Measurements from ENCODE around the gene MAP9.
"Not testable (repeated sequence)": the region's sequence is repeated elsewhere in the genome, so short reads cannot be mapped to it uniquely, and the experiment has no call there.

MAP9 gene

DNA sequence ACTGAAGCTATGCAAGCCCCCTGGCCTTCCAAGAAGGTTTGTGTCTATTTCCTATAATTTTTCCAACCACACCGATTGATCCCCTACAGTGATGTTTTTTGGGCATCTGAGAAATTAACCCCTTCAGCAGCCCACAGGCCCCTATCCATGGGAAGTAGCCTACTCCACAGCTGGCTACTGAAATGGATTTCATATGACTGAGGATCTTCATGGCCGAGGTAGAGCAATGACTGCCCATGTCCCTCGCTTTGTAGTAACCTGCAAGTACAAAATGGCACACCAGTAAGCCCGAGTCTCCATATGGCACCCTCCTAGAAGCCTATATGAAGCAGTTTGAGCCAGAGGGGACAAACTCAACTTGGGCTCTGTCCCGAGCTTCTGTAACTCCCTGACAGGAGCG lies 36.8 kb downstream of the MAP9 start:
- no peak for DNase-seq

DNA sequence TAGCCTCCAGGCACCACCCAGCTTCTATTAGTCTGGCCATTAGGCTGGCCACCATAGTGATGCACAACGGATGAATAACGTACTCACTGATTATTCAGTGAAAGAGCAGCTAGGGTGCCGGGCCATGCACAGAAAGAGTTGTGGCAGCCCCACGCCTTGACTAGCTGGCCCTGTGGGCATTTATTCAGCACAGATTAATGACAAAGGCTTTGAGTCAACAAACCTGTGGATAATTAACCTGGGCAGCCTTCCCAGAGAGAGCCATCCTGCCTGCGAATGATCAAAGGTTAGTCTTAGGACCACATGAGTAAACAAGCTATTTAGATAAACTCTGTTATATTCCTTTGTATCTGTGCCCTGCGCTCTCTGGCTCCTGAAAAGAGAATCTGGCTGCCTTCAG lies 37.2 kb downstream of the MAP9 start:
- no peak for DNase-seq

DNA sequence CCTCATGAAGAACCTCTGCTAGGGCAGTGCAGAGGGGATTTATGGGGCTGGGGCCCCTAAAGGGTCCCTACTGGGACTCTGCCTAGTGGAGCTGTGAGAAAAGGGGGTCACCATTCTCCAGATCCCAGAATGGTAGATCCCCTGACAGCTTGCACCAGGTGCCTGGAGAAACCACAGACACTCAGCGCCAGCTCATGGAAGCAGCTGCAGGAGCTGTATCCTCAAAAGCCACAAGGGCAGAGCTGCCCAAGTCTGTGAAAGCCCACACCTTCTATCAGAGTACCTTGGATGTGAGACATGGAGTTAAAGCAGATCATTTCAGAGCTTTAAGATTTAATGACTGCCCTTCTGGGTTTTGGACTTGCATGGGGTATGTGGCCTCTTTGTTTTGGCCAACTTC lies 38.6 kb downstream of the MAP9 start:
- no peak for DNase-seq

DNA sequence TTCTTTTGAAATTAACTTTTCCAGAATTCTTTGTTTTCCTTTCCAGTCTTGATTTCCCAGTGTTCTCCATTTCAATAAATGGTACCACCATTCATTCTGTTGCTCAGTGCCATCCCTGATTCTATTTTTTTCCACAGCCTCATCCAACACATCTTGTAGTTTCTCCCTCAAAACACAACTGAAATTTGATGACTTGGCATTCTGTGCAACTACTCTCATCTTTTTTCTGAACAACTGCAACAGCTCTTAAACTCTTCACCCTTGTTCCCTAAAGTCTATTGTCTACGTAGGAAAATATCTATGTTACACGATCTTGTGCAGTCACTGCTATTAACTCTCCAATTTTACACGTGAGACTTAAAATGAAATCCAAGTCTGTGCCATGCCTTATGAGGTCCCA lies 40.5 kb downstream of the MAP9 start:
- DNase-seq, result no peak

DNA sequence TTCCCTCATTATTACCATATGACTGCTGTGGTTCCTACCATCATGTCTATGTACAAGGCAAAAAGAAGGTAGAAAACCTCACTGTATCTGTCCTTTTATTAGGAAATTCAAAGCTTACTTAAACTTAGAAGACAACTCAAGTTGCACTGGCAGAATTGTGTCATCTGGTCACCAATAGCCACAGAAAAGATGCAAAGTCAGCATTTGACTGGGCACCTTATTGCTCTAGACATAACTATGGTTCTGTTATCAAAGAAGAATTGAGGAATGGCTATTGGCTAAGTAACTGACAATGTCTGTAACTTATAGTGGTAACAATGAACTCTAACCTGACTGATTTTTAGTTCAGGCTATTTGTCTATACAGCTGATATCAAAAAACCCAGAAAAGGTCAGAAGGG lies 45.3 kb downstream of the MAP9 start:
- no peak for DNase-seq

DNA sequence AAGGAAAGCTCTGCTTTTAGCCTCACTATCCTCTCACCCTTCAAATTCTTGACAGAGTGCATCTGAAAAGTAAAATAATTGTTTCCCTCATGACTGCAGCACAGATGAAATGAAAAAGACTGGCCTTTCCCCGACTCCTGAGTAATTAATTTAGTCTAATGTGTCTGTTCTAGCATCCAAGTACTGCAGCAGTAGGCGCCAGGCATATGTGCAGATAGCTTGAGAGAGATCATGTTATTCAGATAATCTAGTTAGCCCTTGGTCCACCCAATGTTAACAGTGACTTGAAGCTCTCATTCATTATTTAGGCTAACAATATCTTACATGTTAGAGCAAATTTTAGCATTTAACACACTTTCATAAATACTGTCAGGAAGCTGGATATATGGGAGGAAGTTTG lies 54.0 kb downstream of the MAP9 start:
- no peak for DNase-seq

DNA sequence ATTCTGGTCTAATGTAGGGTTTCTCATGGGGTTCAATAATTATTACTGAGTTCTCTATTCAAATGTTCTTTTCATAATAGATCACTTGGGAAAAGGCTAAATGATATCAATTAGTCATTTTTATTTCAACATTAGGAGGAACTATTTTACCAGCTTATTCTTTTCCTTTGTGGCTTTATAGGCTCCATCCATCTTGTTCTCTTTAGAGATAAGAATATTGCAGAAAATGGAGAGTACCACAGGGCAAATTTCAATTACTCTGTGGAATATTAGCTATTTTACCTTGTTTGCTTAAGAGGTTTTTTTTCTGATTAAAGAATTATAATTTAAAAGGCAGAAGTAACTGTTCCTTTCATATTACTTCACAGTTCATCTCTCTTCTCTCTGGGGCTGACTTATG lies 55.8 kb downstream of the MAP9 start:
- no peak for DNase-seq

DNA sequence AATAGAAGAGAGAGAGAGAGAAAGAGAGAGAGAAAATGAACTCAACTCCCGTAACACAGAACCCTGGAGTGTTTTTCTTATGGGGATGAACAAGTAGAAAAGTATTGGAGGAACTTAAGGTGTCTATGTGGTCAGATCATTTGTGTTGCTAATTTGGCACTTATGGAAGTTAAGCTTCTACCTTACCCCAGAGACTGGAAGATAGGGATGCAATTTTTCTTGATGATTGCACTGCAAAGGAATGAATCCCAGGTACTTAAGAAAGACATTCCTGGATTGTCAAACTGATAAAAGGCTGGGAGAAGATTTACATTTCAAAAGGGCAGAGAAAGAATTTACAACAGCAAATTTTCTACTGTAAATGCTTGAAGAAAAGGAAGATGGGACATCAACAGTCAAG lies 57.2 kb downstream of the MAP9 start:
- DNase-seq, result no peak

DNA sequence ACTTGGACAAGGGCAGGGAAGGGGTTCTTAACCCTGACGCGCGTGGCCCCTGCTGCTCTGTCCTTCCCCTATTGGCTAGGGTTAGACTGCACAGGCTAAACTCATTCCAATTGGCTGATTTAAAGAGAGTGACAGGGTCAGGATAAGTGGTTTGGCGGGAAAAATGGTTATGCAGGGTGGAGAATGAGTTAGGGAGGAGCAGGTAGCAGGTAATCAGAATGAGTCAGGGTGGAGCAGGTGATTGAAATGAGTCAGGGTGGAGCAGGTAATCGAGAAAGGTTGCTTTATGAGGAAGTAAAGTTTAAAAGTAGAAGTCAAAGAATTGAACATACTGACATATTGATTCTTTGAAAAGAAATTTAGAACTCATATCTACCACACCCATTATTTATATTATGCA lies 64.7 kb downstream of the MAP9 start:
- DNase-seq, result not testable (repeated sequence)

DNA sequence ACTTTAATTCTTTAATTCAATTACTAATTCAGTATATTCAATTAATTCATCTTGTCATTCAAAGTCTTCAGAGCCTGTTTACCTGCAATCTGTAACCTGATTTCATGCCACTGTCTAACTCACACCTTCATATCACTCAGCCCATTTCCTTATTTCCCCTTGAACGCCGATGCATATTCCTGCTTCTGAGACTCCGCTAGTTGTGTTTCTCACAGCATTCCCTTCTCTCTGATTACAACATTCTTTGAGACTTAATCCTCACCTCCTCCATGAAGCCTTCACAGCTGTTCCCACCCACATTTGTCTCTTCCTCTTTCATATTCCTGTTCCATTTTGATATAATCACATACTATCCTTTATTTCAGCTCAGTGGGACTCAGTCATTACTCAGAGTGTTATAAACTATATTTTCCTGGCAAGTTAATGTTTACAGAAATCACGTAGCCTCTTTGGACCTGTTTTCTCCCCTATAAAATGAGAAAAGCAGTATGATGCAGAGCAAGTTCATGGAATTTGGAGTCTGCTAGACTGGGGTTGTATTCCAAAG lies 69.0 kb downstream of the MAP9 start:
- no peak for DNase-seq

DNA sequence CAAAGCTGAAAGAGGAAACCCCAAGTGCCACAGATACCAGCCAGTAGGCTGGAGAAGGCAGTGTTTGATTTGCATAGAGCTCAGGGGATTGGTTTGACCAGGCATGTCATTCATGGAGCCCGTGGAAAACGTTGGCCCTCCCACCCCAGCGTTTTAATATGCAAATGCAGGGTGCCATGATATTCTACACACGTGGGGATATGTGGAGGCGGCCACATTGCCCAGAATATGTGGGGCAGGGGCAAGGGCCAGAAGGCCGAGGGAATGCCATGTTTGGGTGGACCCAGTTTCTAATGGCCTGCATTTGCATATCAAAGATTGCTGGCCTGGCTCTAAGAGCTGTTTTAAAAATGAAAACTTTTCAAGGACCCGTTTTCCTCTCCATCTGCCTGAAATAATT lies 71.1 kb downstream of the MAP9 start:
- DNase-seq, result no peak

DNA sequence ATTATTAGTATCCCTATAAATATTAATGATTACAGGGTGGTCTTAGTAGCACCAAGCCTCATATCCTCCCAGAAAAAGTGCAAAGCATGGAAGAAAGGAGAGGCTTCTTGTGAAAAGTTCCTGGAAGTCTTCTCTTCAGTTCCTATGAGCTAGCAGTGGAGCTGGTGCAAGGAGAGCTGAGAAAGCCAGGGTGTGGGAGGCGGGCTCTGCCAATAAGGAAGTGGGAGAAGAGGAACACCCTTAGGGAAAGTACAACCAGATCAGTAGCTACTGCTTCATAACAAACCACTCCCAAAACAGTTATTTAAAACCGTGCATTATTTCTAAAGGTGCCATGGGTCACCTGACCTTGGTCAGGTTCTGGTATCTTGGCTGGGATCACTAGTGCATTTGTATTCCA lies 72.4 kb downstream of the MAP9 start:
- no peak for DNase-seq

DNA sequence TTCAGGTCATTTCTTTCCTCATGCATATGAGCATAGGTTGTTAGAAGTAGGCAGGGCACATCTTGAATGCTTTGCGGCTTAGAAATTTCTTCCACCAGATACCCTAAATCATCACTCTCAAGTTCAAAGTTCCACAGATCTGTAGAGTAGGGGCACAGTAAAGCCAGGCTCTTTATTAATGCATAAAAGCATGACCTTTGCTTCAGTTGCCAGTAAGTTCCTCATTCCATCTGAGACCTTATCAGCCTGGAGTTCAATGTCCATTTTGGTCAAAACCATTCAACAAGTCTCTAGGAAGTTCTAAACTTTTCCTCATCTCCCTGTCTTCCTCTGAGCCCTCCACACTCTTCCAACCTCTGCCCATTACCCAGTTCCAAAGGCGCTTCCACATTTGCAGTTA lies 77.7 kb downstream of the MAP9 start:
- DNase-seq, result no peak

Data from left hindlimb (tissue), 1 donor.